ENCODE results near the gene ATF2. TPM values are rescaled to one million over a fixed set of nuclear protein-coding genes. Genes with fewer than 3 reads are reported as not detected.

The ATF2 gene
- total and polyA plus RNA-seq, 2 donors from 2014 or later, result 14.1 to 55.6 TPM

GRCh38 chr2:175036582-175037018, 131.4 kb downstream of the ATF2 start:
- no peaks in the 10 kb centered on the region for H3K36me3 ChIP-seq (ENCODE audit: control insufficient read depth in 2 of 3, insufficient read depth in 3 of 3, low read length in 3 of 3)
- no peak overlapping the region for H3K27ac ChIP-seq (ENCODE audit: low read depth in 2 of 2, low read length in 2 of 2)
- no peak overlapping the region for H3K4me3 ChIP-seq (ENCODE audit: low read length in 3 of 3)
- FAIRE-seq, result no peak
- no peaks in the 10 kb centered on the region for H3K27me3 ChIP-seq (ENCODE audit: control insufficient read depth, insufficient read depth, low read length)
- no peaks in the 10 kb centered on the region for H3K4me1 ChIP-seq (ENCODE audit: control insufficient read depth in 2 of 3, insufficient read depth in 2 of 3, low read depth in 1 of 3, low read length in 3 of 3)
- peak in 2 of 5 donors; percentile 27 to 49 for DNase-seq
- no peak overlapping the region for H3K9ac ChIP-seq (ENCODE audit: low read length in 3 of 3)
- no peaks in the 10 kb centered on the region for H3K9me3 ChIP-seq (ENCODE audit: control insufficient read depth in 2 of 3, insufficient read depth in 1 of 3, low read length in 3 of 3)
- TF ChIP-seq CTCF (IDR thresholded peaks at IDR 0.05; ENCODE audit: borderline replicate concordance, extremely low read depth, insufficient read depth), result peak; percentile 41
- intact Hi-C loops (cut with DNase I), result no loop called here

- no peaks in the 10 kb centered on the region for H3K9me3 ChIP-seq (ENCODE audit: control insufficient read depth in 2 of 3, insufficient read depth in 1 of 3, low read length in 3 of 3)
- intact Hi-C loops (cut with DNase I), result no loop called here
- DNase-seq (no peak), FAIRE-seq (no peak)
- no peak for TF ChIP-seq CTCF (IDR thresholded peaks at IDR 0.05; ENCODE audit: borderline replicate concordance, extremely low read depth, insufficient read depth)
- H3K27ac ChIP-seq (ENCODE audit: low read depth in 2 of 2, low read length in 2 of 2), result no peak overlapping the region
- H3K27me3 ChIP-seq (ENCODE audit: control insufficient read depth, insufficient read depth, low read length), result no peaks in the 10 kb centered on the region
- H3K36me3 ChIP-seq (ENCODE audit: control insufficient read depth in 2 of 3, insufficient read depth in 3 of 3, low read length in 3 of 3), result no peaks in the 10 kb centered on the region
- H3K4me1 ChIP-seq (ENCODE audit: control insufficient read depth in 2 of 3, insufficient read depth in 2 of 3, low read depth in 1 of 3, low read length in 3 of 3), result no peaks in the 10 kb centered on the region
- no peak overlapping the region for H3K9ac ChIP-seq (ENCODE audit: low read length in 3 of 3)
- no peak overlapping the region for H3K4me3 ChIP-seq (ENCODE audit: low read length in 3 of 3)
Measured at GRCh38 chr2:175035806-175036205, 132.2 kb downstream of the ATF2 start.

GRCh38 chr2:175034716-175035115, 133.3 kb downstream of the ATF2 start:
- no peak for TF ChIP-seq CTCF (IDR thresholded peaks at IDR 0.05; ENCODE audit: borderline replicate concordance, extremely low read depth, insufficient read depth)
- intact Hi-C loops (cut with DNase I), result no loop called here
- FAIRE-seq, result no peak

More at GRCh38 chr2:175034716-175035115, 133.3 kb downstream of the ATF2 start:
- DNase-seq, result no peak
- H3K4me3 ChIP-seq (ENCODE audit: low read length in 3 of 3), result no peak overlapping the region
- H3K27me3 ChIP-seq (ENCODE audit: control insufficient read depth, insufficient read depth, low read length), result no peaks in the 10 kb centered on the region
- H3K9ac ChIP-seq (ENCODE audit: low read length in 3 of 3), result no peak overlapping the region
- no peaks in the 10 kb centered on the region for H3K9me3 ChIP-seq (ENCODE audit: control insufficient read depth in 2 of 3, insufficient read depth in 1 of 3, low read length in 3 of 3)
- no peaks in the 10 kb centered on the region for H3K36me3 ChIP-seq (ENCODE audit: control insufficient read depth in 2 of 3, insufficient read depth in 3 of 3, low read length in 3 of 3)
- H3K4me1 ChIP-seq (ENCODE audit: control insufficient read depth in 2 of 3, insufficient read depth in 2 of 3, low read depth in 1 of 3, low read length in 3 of 3), result no peaks in the 10 kb centered on the region
- H3K27ac ChIP-seq (ENCODE audit: low read depth in 2 of 2, low read length in 2 of 2), result no peak overlapping the region

Measured in kidney (tissue), 14 donors.